Measurements from ENCODE around the gene FATE1.

Gene FATE1

GRCh38 chrX:151759041-151759708, 43.3 kb downstream of the FATE1 start:
- DNase-seq (ENCODE audit: low read depth), result no peak
- TF ChIP-seq MYC (IDR thresholded peaks at IDR 0.05; ENCODE audit: low read depth, low read length) (no peak), POLR2A (IDR thresholded peaks at IDR 0.05; ENCODE audit: extremely low read depth, insufficient read length) (no peak), MAX (IDR thresholded peaks at IDR 0.05; ENCODE audit: low read depth, low read length) (no peak), CTCF (IDR thresholded peaks at IDR 0.05; ENCODE audit: low read depth, low read length) (no peak)
- no peak overlapping the region for H3K4me3 ChIP-seq (ENCODE audit: low read depth, low read length)

GRCh38 chrX:151762802-151763201, 47.0 kb downstream of the FATE1 start:
- no peak overlapping the region for H3K4me3 ChIP-seq (ENCODE audit: low read depth, low read length)
- no peak for DNase-seq (ENCODE audit: low read depth)

GRCh38 chrX:151763711-151764110, 47.9 kb downstream of the FATE1 start:
- H3K4me3 ChIP-seq (ENCODE audit: low read depth, low read length), result no peak overlapping the region
- no peak for DNase-seq (ENCODE audit: low read depth)
- TF ChIP-seq CTCF (IDR thresholded peaks at IDR 0.05; ENCODE audit: low read depth, low read length) (no peak), MAX (IDR thresholded peaks at IDR 0.05; ENCODE audit: low read depth, low read length) (no peak), MYC (IDR thresholded peaks at IDR 0.05; ENCODE audit: low read depth, low read length) (no peak), POLR2A (IDR thresholded peaks at IDR 0.05; ENCODE audit: extremely low read depth, insufficient read length) (no peak)

More at GRCh38 chrX:151762802-151763201, 47.0 kb downstream of the FATE1 start:
- no peak for TF ChIP-seq CTCF (IDR thresholded peaks at IDR 0.05; ENCODE audit: low read depth, low read length)
- TF ChIP-seq MAX (IDR thresholded peaks at IDR 0.05; ENCODE audit: low read depth, low read length), result no peak
- TF ChIP-seq MYC (IDR thresholded peaks at IDR 0.05; ENCODE audit: low read depth, low read length), result no peak
- no peak for TF ChIP-seq POLR2A (IDR thresholded peaks at IDR 0.05; ENCODE audit: extremely low read depth, insufficient read length)

GRCh38 chrX:151765026-151765425, 49.2 kb downstream of the FATE1 start:
- TF ChIP-seq MAX (IDR thresholded peaks at IDR 0.05; ENCODE audit: low read depth, low read length), result no peak
- no peak for TF ChIP-seq CTCF (IDR thresholded peaks at IDR 0.05; ENCODE audit: low read depth, low read length)
- TF ChIP-seq POLR2A (IDR thresholded peaks at IDR 0.05; ENCODE audit: extremely low read depth, insufficient read length), result no peak
- no peak for TF ChIP-seq MYC (IDR thresholded peaks at IDR 0.05; ENCODE audit: low read depth, low read length)
- no peak for DNase-seq (ENCODE audit: low read depth)
- H3K4me3 ChIP-seq (ENCODE audit: low read depth, low read length), result no peak overlapping the region

- no peak for DNase-seq (ENCODE audit: low read depth)
- no peak for TF ChIP-seq POLR2A (IDR thresholded peaks at IDR 0.05; ENCODE audit: extremely low read depth, insufficient read length)
- TF ChIP-seq MAX (IDR thresholded peaks at IDR 0.05; ENCODE audit: low read depth, low read length), result no peak
- TF ChIP-seq CTCF (IDR thresholded peaks at IDR 0.05; ENCODE audit: low read depth, low read length), result no peak
- no peak for TF ChIP-seq MYC (IDR thresholded peaks at IDR 0.05; ENCODE audit: low read depth, low read length)
Observed at GRCh38 chrX:151771726-151772125, 55.9 kb downstream of the FATE1 start.

More at GRCh38 chrX:151771726-151772125, 55.9 kb downstream of the FATE1 start:
- no peak overlapping the region for H3K4me3 ChIP-seq (ENCODE audit: low read depth, low read length)

Data from NB4 (cell line).